Mesendoderm (in vitro differentiated cells): ENCODE measurements around the gene ZBTB3.
"Not testable (repeated sequence)": the region's sequence is repeated elsewhere in the genome, so short reads cannot be mapped to it uniquely, and the experiment has no call there.

Source experiments
- DNase-seq: peaks from one replicate; pipeline ENCODE4 v3.0.0; 2013
- H2AK5ac ChIP-seq: 2 replicates; pipeline ENCODE4 v1.6.1; 2013; ENCODE audit warnings: low read length, inconsistent platforms
- H2BK120ac ChIP-seq: 2 replicates; pipeline ENCODE4 v1.6.1; 2013; ENCODE audit warnings: low read depth, mild to moderate bottlenecking, low read length, moderate library complexity, mixed read lengths
- H2BK15ac ChIP-seq: replicated peaks from 2 replicates; pipeline ENCODE4 v1.6.1; 2013; ENCODE audit warnings: low read depth, mild to moderate bottlenecking, moderate library complexity
- H2BK5ac ChIP-seq: 2 replicates; pipeline ENCODE4 v1.6.1; 2013; ENCODE audit warnings: low read length, inconsistent platforms
- H3K18ac ChIP-seq: 2 replicates; pipeline ENCODE4 v1.6.1; 2013; ENCODE audit warnings: mild to moderate bottlenecking, low read length, mixed read lengths
- H3K23ac ChIP-seq: one replicate; pipeline ENCODE4 v1.6.1; 2013; ENCODE audit warnings: low read length
- H3K27ac ChIP-seq: 2 replicates; pipeline ENCODE4 v1.5.1; 2013; ENCODE audit warnings: low read depth, mild to moderate bottlenecking, inconsistent platforms, low read length, moderate library complexity
- H3K27me3 ChIP-seq: 2 replicates; pipeline ENCODE4 v1.6.1; 2013; ENCODE audit warnings: low read length, control low read depth, mild to moderate bottlenecking, inconsistent platforms; ENCODE audit not compliant: insufficient read depth, poor library complexity
- H3K36me3 ChIP-seq: 2 replicates; pipeline ENCODE4 v1.6.1; 2013; ENCODE audit warnings: low read length, inconsistent platforms; ENCODE audit not compliant: control insufficient read depth, insufficient read depth
- H3K4ac ChIP-seq: one replicate; pipeline ENCODE4 v1.6.1; 2013; ENCODE audit warnings: low read depth, mild to moderate bottlenecking, low read length, moderate library complexity
- H3K4me1 ChIP-seq: 2 replicates; pipeline ENCODE4 v1.6.1; 2013; ENCODE audit warnings: low read depth, low read length, inconsistent platforms; ENCODE audit not compliant: control insufficient read depth
- H3K4me2 ChIP-seq: 2 replicates; pipeline ENCODE4 v1.6.1; 2013; ENCODE audit warnings: low read length
- H3K4me3 ChIP-seq: 2 replicates; pipeline ENCODE4 v1.5.1; 2013; ENCODE audit warnings: mild to moderate bottlenecking, low read length
- H3K56ac ChIP-seq: one replicate; pipeline ENCODE4 v1.6.1; 2013; ENCODE audit warnings: low read length
- H3K79me1 ChIP-seq: 2 replicates; pipeline ENCODE4 v1.6.1; 2013; ENCODE audit warnings: low read length, inconsistent platforms
- H3K79me2 ChIP-seq: 2 replicates; pipeline ENCODE4 v1.6.1; 2013; ENCODE audit warnings: mild to moderate bottlenecking, low read length; ENCODE audit not compliant: control insufficient read depth, insufficient read depth
- H3K9ac ChIP-seq: 2 replicates; pipeline ENCODE4 v1.6.1; 2013; ENCODE audit warnings: low read length, inconsistent platforms
- H4K5ac ChIP-seq: one replicate; pipeline ENCODE4 v1.6.1; 2013; ENCODE audit warnings: low read length
- H4K8ac ChIP-seq: one replicate; pipeline ENCODE4 v1.6.1; 2013; ENCODE audit warnings: low read depth, mild to moderate bottlenecking, control low read depth, low read length, moderate library complexity
- WGBS: extraction: QIAGEN DNeasy Blood & Tissue Kit; methylation state at CpG from one replicate; pipeline ENCODE4 v1.1.7; 2013; ENCODE audit warnings: low lambda C conversion rate, missing lambda C conversion rate; ENCODE audit not compliant: insufficient coverage; ENCODE audit errors: extremely low coverage; 5-methylcytosine and 5-hydroxymethylcytosine counted together

The ZBTB3 gene

GRCh38 chr11:62771144-62772021 is 17.4 kb upstream of the ZBTB3 start, which contains the start of gene TAF6L:
Gene TAF6L (plus strand): TSS chr11:62771396. CDS start chr11:62775784, 4,388 bp downstream.
- Histone ChIP-seq H3K4ac (peak within 1 kb of the TSS; percentile 87), H4K5ac (peak within 1 kb of the TSS; percentile 84), H3K4me1 (peaks cover 4% of the 10 kb centered on the region), H2BK120ac (no peak within 1 kb of the TSS), H3K23ac (no peak within 1 kb of the TSS), H2BK15ac (no peak within 1 kb of the TSS), H2BK5ac (peak within 1 kb of the TSS; percentile 85), H3K36me3 (peaks cover 4% of the 10 kb centered on the region), H4K8ac (peak within 1 kb of the TSS; percentile 43), H3K56ac (peak within 1 kb of the TSS; percentile 98), H3K18ac (peak within 1 kb of the TSS; percentile 96), H3K27ac (peak within 1 kb of the TSS; percentile 97), H3K9ac (peak within 1 kb of the TSS; percentile 93), H3K4me2 (peak within 1 kb of the TSS; percentile 88), H3K79me1 (peaks cover 8% of the 10 kb centered on the region), H3K27me3 (no peaks in the 10 kb centered on the region), H3K4me3 (peak within 1 kb of the TSS; percentile 52), H2AK5ac (peak within 1 kb of the TSS; percentile 30), H3K79me2 (peaks cover 4% of the 10 kb centered on the region)
- WGBS = no CpG with 5 or more reads among the region's 60 CpGs
- peak; percentile 99 for DNase-seq

- no peak for DNase-seq
- Histone ChIP-seq H2BK5ac (peak overlapping the region; percentile 70), H2BK120ac (no peak overlapping the region), H3K4ac (no peak overlapping the region), H2BK15ac (no peak overlapping the region), H3K18ac (peak overlapping the region; percentile 0), H3K4me1 (peaks cover 4% of the 10 kb centered on the region), H3K4me3 (peak overlapping the region; percentile 39), H4K8ac (peak overlapping the region; percentile 43), H3K27me3 (no peaks in the 10 kb centered on the region), H3K9ac (peak overlapping the region; percentile 90), H3K56ac (peak overlapping the region; percentile 96), H4K5ac (peak overlapping the region; percentile 77), H3K79me2 (peaks cover 4% of the 10 kb centered on the region), H3K4me2 (peak overlapping the region; percentile 88), H3K27ac (peak overlapping the region; percentile 68), H3K23ac (no peak overlapping the region), H3K36me3 (peaks cover 5% of the 10 kb centered on the region), H3K79me1 (peaks cover 8% of the 10 kb centered on the region), H2AK5ac (peak overlapping the region; percentile 30)
- no CpG with 5 or more reads among the region's 18 CpGs for WGBS
Measured at GRCh38 chr11:62770778-62771143, 16.8 kb upstream of the ZBTB3 start.

- not testable (repeated sequence) for H3K23ac ChIP-seq, H2AK5ac ChIP-seq, H3K27me3 ChIP-seq, H3K4me3 ChIP-seq, H2BK15ac ChIP-seq, H3K4me1 ChIP-seq, H3K79me1 ChIP-seq, DNase-seq, H3K9ac ChIP-seq, H4K8ac ChIP-seq, H3K36me3 ChIP-seq, H2BK5ac ChIP-seq, H3K4me2 ChIP-seq, H4K5ac ChIP-seq, H3K4ac ChIP-seq, H3K27ac ChIP-seq, H2BK120ac ChIP-seq, H3K18ac ChIP-seq
- H3K56ac ChIP-seq = peak overlapping the region; percentile 49
- no CpG with 5 or more reads among the region's 9 CpGs for WGBS
- H3K79me2 ChIP-seq = peaks cover 13% of the 10 kb centered on the region
Measured at GRCh38 chr11:62760867-62761227, 6.9 kb upstream of the ZBTB3 start.

- peaks cover 10% of the 10 kb centered on the region for H3K79me1 ChIP-seq
- H3K27me3 ChIP-seq = no peaks in the 10 kb centered on the region
- peak overlapping the region; percentile 6 for H3K4me2 ChIP-seq
- H3K9ac ChIP-seq = peak overlapping the region; percentile 26
- WGBS = no CpG with 5 or more reads among the region's 9 CpGs
- H2AK5ac ChIP-seq = no peak overlapping the region
- no peak overlapping the region for H4K5ac ChIP-seq
- peaks cover 15% of the 10 kb centered on the region for H3K79me2 ChIP-seq
- H4K8ac ChIP-seq = no peak overlapping the region
- H3K18ac ChIP-seq = peak overlapping the region; percentile 1
- H3K27ac ChIP-seq = peak overlapping the region; percentile 34
- no peak overlapping the region for H2BK5ac ChIP-seq
- peaks cover 5% of the 10 kb centered on the region for H3K4me1 ChIP-seq
- no peaks in the 10 kb centered on the region for H3K36me3 ChIP-seq
- H2BK15ac ChIP-seq = no peak overlapping the region
- no peak overlapping the region for H3K4me3 ChIP-seq
- peak overlapping the region; percentile 28 for H3K56ac ChIP-seq
- peak overlapping the region; percentile 10 for H2BK120ac ChIP-seq
- no peak overlapping the region for H3K23ac ChIP-seq
- H3K4ac ChIP-seq = peak overlapping the region; percentile 82
- DNase-seq = peak; percentile 72
Measured at GRCh38 chr11:62757846-62758788, 4.2 kb upstream of the ZBTB3 start.

GRCh38 chr11:62755086-62755615 is 1.2 kb upstream of the ZBTB3 start:
- no peak overlapping the region for H2AK5ac ChIP-seq
- no peak overlapping the region for H3K9ac ChIP-seq
- peaks cover 6% of the 10 kb centered on the region for H3K36me3 ChIP-seq
- H4K8ac ChIP-seq = no peak overlapping the region
- no CpG with 5 or more reads among the region's 10 CpGs for WGBS
- H3K23ac ChIP-seq = no peak overlapping the region
- no peak overlapping the region for H2BK15ac ChIP-seq
- H3K56ac ChIP-seq = no peak overlapping the region
- H3K4me3 ChIP-seq = no peak overlapping the region
- H3K79me1 ChIP-seq = peaks cover 13% of the 10 kb centered on the region
- H3K27ac ChIP-seq = no peak overlapping the region
- no peak overlapping the region for H4K5ac ChIP-seq
- H2BK120ac ChIP-seq = no peak overlapping the region
- H3K4me1 ChIP-seq = no peaks in the 10 kb centered on the region
- no peak overlapping the region for H3K4me2 ChIP-seq
- H3K79me2 ChIP-seq = peaks cover 18% of the 10 kb centered on the region
- no peak overlapping the region for H3K4ac ChIP-seq
- no peaks in the 10 kb centered on the region for H3K27me3 ChIP-seq
- no peak overlapping the region for H2BK5ac ChIP-seq
- H3K18ac ChIP-seq = no peak overlapping the region
- no peak for DNase-seq
